T-helper 1 cell (primary cell): Measurements from ENCODE around the gene MAP2K5.

Experiments
- DNase-seq, 5 donors: peaks; one replicate each; pipeline ENCODE4 v3.0.0-alpha.2; 2012 to 2020

The MAP2K5 gene

DNA sequence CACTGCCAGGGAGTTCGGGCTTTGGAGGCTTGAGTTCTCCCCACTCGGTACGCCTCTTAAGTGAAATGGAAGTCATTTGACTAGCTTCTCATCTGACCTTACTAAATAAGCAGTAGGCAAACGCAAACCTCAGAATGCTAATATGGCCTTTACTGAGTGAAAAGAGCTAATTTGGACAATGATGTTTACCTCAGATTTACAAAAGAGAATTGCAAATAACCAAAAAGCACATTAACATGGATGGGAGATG lies 298.9 kb downstream of the MAP2K5 start:
- no peak for DNase-seq

DNA sequence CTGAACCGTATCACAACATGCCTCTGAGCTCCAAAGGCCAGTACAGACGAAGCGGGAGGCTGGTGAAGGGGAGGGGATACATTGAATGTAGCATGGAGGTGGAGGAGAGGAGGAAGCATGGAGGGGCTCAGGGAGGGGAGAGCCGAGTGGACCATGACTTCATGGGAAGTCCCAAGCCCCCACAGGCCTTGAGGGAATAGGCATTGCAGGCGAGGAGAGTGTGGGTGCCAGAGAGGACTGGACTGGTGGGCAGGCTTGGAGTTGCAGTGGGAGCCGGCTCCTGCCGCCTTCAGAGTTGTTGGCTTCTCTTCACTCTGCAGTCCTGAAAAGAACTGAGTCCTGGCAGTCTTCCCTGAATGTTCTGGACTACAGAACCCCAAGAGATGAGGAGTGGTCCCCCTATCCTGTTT lies 300.6 kb downstream of the MAP2K5 start:
- no peak for DNase-seq

DNA sequence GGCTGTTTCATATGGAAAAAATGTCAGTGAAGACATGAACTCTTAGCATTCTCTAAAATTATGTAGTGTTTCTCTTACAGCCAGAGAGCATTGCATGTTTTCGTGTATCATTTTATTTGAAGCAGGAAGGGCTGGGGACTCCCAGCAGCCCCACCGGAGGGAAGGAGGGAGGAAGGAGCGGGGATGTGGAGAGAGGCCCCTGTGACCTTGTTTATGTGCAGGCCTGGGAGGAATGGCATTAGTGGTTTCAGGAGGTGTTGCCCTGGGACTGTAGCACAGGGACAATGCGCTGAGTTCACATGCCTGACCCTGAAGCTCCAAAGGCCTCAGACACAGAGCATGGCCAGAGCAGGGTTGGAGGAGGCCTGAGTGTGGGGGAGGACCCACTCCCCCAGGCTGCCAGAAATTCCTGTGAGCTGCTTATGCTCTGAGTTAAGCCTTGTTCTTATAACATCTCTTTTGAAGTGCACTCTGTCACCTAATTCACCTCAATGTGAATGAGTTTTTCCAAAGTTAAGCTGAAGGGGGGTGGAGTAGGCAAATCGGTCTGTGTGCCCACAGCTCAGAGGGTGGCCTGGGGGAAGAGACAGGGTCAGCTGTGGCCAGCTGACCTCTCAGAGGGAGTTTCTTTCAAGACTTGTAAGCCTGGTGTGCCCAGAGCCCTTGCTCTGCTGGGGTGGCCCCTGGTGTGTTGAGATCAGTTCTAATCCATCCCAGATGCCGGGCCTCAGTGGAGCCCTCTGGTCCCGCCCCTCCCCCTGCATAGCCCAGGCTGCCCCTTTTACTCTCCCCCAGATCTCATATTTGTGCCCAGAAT lies 301.3 kb downstream of the MAP2K5 start:
- DNase-seq: no peak

DNA sequence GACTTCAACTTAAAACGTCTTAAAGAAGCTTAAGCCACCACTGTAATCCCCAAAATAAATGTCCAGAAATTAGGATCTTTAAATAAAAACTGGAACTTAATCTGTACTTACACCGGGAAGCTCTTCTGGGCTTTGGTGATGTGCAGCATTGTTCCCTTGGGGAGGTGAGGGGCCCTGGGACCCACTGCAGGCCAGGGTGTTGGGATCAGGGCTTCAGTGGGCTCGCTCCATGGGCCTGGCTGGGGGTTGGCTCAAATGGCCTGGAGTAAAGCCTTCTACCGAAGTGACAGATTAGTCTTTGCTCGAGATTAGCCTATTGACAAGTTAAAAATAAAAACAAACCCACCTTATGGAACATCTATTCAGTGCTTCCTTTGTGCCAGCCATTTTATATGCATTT lies 303.5 kb downstream of the MAP2K5 start:
- no peak for DNase-seq

DNA sequence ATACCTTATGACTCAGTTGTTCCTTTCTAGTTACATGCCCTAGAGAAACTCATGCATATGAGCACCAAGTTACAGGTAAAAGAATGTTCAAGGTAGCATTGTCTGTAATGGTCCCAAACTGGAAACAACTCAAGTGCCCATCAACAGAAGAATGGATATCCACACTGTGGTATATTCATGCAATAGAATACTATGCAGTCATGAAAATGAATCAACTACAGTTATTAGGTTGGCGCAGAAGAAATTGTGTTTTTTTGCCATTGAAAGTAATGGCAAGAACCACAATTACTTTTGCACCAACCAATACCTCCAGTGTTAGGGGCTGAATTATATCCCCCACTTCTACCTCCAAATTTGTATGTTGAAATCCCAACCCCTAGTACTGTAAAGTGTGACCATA lies 307.0 kb downstream of the MAP2K5 start:
- no peak for DNase-seq

DNA sequence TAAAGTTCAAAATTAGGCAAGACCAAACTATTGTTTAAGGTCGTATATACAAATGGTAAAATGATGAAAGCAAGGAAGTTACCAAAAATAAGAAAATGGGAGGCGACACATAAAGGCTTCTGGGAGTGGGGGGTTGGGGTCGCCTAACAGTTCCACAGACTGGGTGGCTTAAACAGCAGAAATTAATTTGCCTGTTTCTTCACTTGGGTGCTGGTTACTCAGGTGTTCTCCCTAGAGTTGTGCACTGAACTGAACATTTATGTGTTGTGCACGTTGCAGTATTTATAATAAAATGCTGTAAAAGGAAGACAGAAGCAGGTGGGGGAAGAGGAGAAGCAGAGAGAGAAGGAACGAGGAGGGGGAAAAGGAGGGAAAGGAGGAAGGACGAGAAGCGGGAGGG lies 307.8 kb downstream of the MAP2K5 start:
- no peak for DNase-seq

DNA sequence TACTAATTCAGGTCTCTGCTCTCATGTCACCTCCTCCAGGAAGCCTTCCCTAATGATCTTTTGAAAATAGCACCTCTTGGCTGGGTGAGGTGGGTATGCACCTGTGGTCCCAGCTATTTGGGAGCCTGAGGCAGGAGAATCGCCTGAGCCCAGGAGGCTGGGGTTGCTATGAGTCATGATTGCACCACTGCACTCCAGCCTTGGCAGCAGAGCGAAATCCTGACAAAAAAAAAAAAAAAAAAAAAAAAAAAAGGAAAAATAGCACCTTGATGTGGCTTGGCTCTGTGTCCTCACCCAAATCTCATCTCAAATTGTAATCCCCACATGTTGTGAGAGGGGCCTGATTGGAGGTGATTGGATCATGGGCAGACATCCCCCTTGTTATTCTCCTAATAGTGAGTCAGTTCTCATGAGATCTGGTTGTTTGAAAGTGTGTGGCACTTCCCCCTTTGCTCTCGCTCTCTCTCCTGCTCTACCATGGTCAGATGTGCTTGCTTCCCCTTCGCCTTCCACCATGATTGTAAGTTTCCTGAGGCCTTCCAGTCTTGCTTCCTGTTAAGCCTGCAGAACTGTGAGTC lies 308.6 kb downstream of the MAP2K5 start:
- DNase-seq: no peak

DNA sequence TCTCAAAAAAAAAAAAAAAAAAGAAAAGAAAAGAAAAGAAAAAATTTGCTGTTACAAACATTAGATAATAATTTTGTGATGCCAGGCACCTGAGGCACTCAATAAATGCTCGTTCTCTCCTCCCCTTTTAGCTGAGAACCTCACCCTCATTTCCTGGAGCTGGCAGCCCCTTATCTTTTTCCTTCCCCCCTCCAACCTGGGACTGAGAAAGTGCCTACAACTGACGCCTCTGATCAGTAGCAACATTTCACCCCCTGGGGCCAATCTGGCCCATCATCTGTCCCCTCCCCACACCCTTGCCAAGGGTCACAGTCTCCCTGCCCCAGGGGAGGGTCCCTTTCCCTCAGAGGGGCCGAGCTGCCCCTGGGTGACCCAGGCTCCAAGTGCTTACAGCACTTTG lies 309.9 kb downstream of the MAP2K5 start:
- no peak for DNase-seq

DNA sequence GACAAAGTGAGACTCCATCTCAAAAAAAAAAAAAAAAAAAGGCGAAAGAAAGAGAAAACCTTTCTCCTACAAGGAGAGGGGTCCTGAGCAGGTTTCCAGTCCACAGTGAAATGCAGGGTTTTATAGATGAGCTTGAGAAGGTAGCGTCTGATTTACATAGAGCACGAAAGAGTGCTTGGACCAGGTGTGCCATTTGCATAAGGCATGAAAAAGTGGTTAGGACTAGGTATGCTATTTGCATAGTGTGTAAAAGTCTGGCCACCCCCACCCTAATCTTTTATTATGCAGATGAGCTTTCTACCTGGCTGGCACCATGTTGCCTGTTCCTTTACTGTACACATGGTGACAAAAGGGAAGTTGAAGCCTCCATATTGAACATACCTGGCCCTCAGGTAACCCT lies 311.0 kb downstream of the MAP2K5 start:
- no peak for DNase-seq

DNA sequence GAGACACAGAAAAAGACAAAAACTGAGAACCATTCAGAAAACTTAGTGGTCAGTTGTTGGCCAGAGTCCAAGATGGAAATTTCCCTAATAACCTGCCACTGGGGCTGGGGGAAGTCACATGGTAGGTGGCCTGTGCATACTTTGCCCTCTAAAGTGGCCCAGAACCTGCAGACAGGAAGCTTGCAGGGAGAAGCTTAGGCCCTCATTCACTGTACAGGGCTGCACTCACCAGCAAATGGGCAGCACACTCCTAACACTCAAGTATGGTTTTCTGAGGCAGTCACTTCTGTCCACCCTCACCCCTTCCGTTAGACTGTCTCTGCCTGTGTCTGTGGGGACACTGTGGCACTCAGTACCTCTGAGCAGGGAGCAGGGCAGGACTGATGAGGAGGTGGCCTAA lies 311.9 kb downstream of the MAP2K5 start:
- no peak for DNase-seq

DNA sequence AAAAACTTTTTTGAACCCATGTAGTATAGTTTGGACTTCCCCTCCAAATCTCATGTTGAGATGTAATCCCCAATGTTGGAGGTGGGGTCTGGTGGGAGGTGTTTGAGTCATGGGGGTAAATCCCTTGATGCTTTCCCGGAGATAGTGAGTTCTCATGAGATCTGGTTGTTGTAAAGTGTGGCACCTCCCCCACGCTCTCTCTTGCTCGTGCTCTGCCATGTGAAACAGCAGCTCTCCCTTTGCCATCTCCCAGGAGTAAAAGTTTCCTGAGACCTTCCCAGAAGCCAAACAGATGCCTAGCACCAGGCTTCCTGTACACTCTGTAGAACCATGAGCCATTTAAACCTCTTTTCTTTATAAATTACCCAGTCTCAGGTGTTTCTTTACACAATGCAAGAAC lies 313.3 kb downstream of the MAP2K5 start:
- DNase-seq: no peak
